GM23338 (cell line): ENCODE data around the gene ATP8A2. TPM values are rescaled to one million over a fixed set of nuclear protein-coding genes. Genes with fewer than 3 reads are reported as not detected.

Source experiments
- ATAC-seq: fragments of 200-7000 bp; cut with Tn5 transposase; 3 replicates; pipeline ENCODE4 v1.9.1; 2020
- DNase-seq: peaks from one replicate; pipeline ENCODE4 v3.0.0-alpha.2; 2015; ENCODE audit warnings: low spot score
- H2AFZ ChIP-seq: fragments of 200-600 bp; sonication (generic); 2 replicates; pipeline ENCODE4 v1.8.0; 2016; ENCODE audit warnings: antibody characterized with exemption, mild to moderate bottlenecking, moderate library complexity
- H3F3A ChIP-seq: fragments of 200-600 bp; sonication (generic); replicated peaks from 2 replicates; pipeline ENCODE4 v1.8.0; 2017; ENCODE audit warnings: antibody characterized with exemption, mixed run types, low read depth
- H3K27ac ChIP-seq: fragments of 200-600 bp; sonication (generic); 2 replicates; pipeline ENCODE4 v1.6.1; 2016; ENCODE audit warnings: low read depth
- H3K27me3 ChIP-seq: fragments of 200-600 bp; sonication (generic); 2 replicates; pipeline ENCODE4 v1.8.0; 2016; ENCODE audit warnings: mild to moderate bottlenecking, mixed run types, moderate library complexity; ENCODE audit not compliant: insufficient read depth
- H3K36me3 ChIP-seq: fragments of 200-600 bp; sonication (generic); 2 replicates; pipeline ENCODE4 v1.8.0; 2016; ENCODE audit warnings: mild to moderate bottlenecking; ENCODE audit not compliant: insufficient read depth
- H3K4me1 ChIP-seq: fragments of 200-600 bp; sonication (generic); 2 replicates; pipeline ENCODE4 v1.8.0; 2016; ENCODE audit warnings: mild to moderate bottlenecking, moderate library complexity; ENCODE audit not compliant: insufficient read depth
- H3K4me2 ChIP-seq: fragments of 200-600 bp; sonication (generic); 2 replicates; pipeline ENCODE4 v1.7.1; 2017; ENCODE audit warnings: mixed run types
- H3K4me3 ChIP-seq: fragments of 200-600 bp; sonication (generic); 2 replicates; pipeline ENCODE4 v1.6.1; 2016; ENCODE audit warnings: mixed run types
- H3K79me2 ChIP-seq: fragments of 200-600 bp; sonication (generic); replicated peaks from 2 replicates; pipeline ENCODE4 v1.8.0; 2017; ENCODE audit warnings: mild to moderate bottlenecking; ENCODE audit not compliant: insufficient read depth
- H3K9me2 ChIP-seq: fragments of 200-600 bp; sonication (generic); 2 replicates; pipeline ENCODE4 v1.8.0; 2017; ENCODE audit not compliant: insufficient read depth
- H4K20me1 ChIP-seq: fragments of 200-600 bp; sonication (generic); replicated peaks from 2 replicates; pipeline ENCODE4 v1.8.0; 2017; ENCODE audit warnings: mild to moderate bottlenecking; ENCODE audit not compliant: insufficient read depth
- H3K27ac Mint-ChIP-seq: 2 replicates; pipeline ENCODE4 v1.8.0; 2020; ENCODE audit warnings: inconsistent platforms, mild to moderate bottlenecking, moderate library complexity, mixed read lengths
- H3K27me3 Mint-ChIP-seq: 3 replicates; pipeline ENCODE4 v1.8.0; 2022; ENCODE audit warnings: low read depth, mild to moderate bottlenecking, moderate library complexity, mixed read lengths, inconsistent platforms; ENCODE audit not compliant: insufficient read depth, poor library complexity
- H3K36me3 Mint-ChIP-seq: 3 replicates; pipeline ENCODE4 v1.8.0; 2021; ENCODE audit warnings: low read depth, mild to moderate bottlenecking, inconsistent platforms, moderate library complexity, mixed read lengths
- H3K4me1 Mint-ChIP-seq: 3 replicates; pipeline ENCODE4 v1.8.0; 2020; ENCODE audit warnings: mild to moderate bottlenecking, inconsistent platforms, mixed read lengths
- H3K4me3 Mint-ChIP-seq: 3 replicates; pipeline ENCODE4 v1.8.0; 2021; ENCODE audit warnings: moderate library complexity, mild to moderate bottlenecking, inconsistent platforms, mixed read lengths
- H3K9me3 Mint-ChIP-seq: 3 replicates; pipeline ENCODE4 v1.8.0; 2020; ENCODE audit warnings: moderate library complexity, mild to moderate bottlenecking, inconsistent platforms, mixed read lengths
- CREB1 ChIP-seq: fragments of 250-450 bp; sonication (Bioruptor Pico); IDR thresholded peaks from 2 replicates; pipeline ENCODE4 v1.5.0; 2020; ENCODE audit warnings: low read depth, mild to moderate bottlenecking, moderate library complexity
- CTCF ChIP-seq, 2 experiments: fragments of 200-600 bp in 1 of 2; sonication (generic) in 1 of 2; conservative IDR thresholded peaks; 2 replicates each; pipeline versions ENCODE4 v1.5.1 to v1.6.1; 2016 to 2017; ENCODE audit warnings: antibody characterized with exemption in 2 of 2, low read depth in 2 of 2, mild to moderate bottlenecking in 2 of 2, moderate library complexity in 1 of 2
- EZH2 ChIP-seq: fragments of 200-600 bp; sonication (generic); IDR thresholded peaks from one replicate; pipeline ENCODE4 v1.8.0; 2017; ENCODE audit warnings: antibody characterized with exemption, mild to moderate bottlenecking, low read depth; ENCODE audit not compliant: unreplicated experiment
- EZH2phosphoT487 ChIP-seq: fragments of 200-600 bp; sonication (generic); IDR thresholded peaks from one replicate; pipeline ENCODE4 v1.8.1; 2018; ENCODE audit warnings: antibody characterized with exemption; ENCODE audit not compliant: unreplicated experiment
- JUNB ChIP-seq: IDR thresholded peaks from one replicate; pipeline ENCODE4 v1.6.1; 2016; ENCODE audit warnings: antibody characterized with exemption; ENCODE audit not compliant: unreplicated experiment
- NANOG ChIP-seq: IDR thresholded peaks from 2 replicates; pipeline ENCODE4 v1.6.1; 2016; ENCODE audit warnings: antibody characterized with exemption, borderline replicate concordance
- POLR2AphosphoS5 ChIP-seq: IDR thresholded peaks from 2 replicates; pipeline ENCODE4 v1.6.1; 2016; ENCODE audit warnings: antibody characterized with exemption, low read depth
- STAT1 ChIP-seq: IDR thresholded peaks from one replicate; pipeline ENCODE4 v1.6.1; 2016; ENCODE audit warnings: antibody characterized with exemption; ENCODE audit not compliant: unreplicated experiment
- ZNF114 ChIP-seq: fragments of 250-450 bp; sonication (Bioruptor Pico); IDR thresholded peaks from 2 replicates; pipeline ENCODE4 v1.5.0; 2020; ENCODE audit warnings: mild to moderate bottlenecking, moderate library complexity
- ZNF331 ChIP-seq: fragments of 250-450 bp; sonication (Bioruptor Pico); IDR thresholded peaks from 2 replicates; pipeline ENCODE4 v1.5.0; 2020; ENCODE audit warnings: low read depth, mild to moderate bottlenecking, moderate library complexity
- polyA plus RNA-seq: library from polyadenylated mRNA; unstranded; fragments of >200 nt; fragmentation: Nextera tagmentation; extraction: Ambion mirVana; gene quantifications from 2 replicates; pipeline ENCODE4 v1.2.1, GENCODE V29; 2016
- total RNA-seq: library from RNA; depleted of rRNA; stranded (reverse); fragments of >200 nt; shearing (Covaris generic); gene quantifications from 2 replicates; pipeline ENCODE4 v1.2.3, GENCODE V29; 2014
- TF ChIP-seq, protein P1 (sequence below): IDR thresholded peaks from one replicate; pipeline ENCODE4 v1.6.1; 2018; ENCODE audit warnings: antibody characterized with exemption; ENCODE audit not compliant: unreplicated experiment
- TF ChIP-seq, protein P2 (sequence below): IDR thresholded peaks from 2 replicates; pipeline ENCODE4 v1.6.1; 2016; ENCODE audit warnings: antibody characterized with exemption
- TF ChIP-seq, protein P3 (sequence below): fragments of 250-450 bp; sonication (Bioruptor Pico); IDR thresholded peaks from 2 replicates; pipeline ENCODE4 v1.5.0; 2020; ENCODE audit warnings: mild to moderate bottlenecking, moderate library complexity

The ATP8A2 gene
- total and polyA plus RNA-seq, 2 experiments from 2014 or later, result 5.7 to 8.8 TPM

DNA sequence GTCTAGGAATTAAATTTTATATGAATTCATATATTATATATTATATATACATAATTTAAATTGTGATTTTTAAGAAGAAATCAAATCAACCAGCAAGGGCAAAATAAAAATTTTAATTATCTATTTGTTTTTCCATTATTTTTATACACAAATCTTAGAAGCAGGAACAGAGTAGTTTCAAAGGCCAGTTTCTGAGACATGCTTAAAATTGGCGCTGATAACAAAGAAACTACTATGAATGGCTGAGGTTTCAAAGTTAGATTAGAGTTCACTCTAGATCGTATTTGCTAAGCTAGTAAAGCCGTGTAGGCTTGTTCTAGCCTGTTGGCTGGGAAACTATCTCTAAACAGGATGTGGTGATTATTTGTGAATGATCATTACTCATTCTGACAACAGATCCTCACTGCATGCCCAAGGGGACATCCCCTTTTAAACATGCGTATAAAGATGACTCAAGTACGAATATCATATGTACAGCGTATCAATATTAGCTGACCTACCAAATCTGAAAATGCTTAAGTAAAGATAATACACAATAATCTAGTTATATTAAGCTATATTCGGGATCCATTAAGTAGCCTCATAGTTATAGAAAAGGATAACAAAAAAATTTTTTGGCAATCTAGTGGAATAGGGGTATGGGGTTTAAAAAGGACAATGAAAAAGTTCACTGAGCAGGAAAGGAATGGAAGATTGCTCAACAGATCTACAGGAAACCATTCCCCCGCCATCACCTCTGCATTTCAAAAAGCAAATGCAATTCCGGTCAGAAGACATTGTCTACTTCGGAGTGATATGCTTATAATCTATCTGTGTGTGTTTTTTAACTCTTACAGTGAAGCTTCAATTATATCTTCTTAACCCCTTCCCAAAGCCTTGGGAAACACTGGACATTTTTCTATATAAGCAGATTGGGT lies 529.9 kb downstream of the ATP8A2 start:
- Histone ChIP-seq H3K4me3 (no peak overlapping the region), H2AFZ (no peak overlapping the region), H3K27ac (no peak overlapping the region), H4K20me1 (no peaks in the 10 kb centered on the region), H3K36me3 (peaks cover 12% of the 10 kb centered on the region; the same call in 1 of the 2 replicates), H3F3A (no peaks in the 10 kb centered on the region), H3K4me1 (peaks cover 34% of the 10 kb centered on the region), H3K79me2 (no peaks in the 10 kb centered on the region), H3K9me2 (peaks cover 10% of the 10 kb centered on the region), H3K27me3 (no peaks in the 10 kb centered on the region), H3K4me2 (no peak overlapping the region)
- Mint-ChIP-seq H3K9me3 (peaks cover 45% of the 10 kb centered on the region), H3K27me3 (peaks cover 5% of the 10 kb centered on the region), H3K4me1 (peaks cover 10% of the 10 kb centered on the region; the same call in 2 of the 3 replicates), H3K36me3 (peaks cover 40% of the 10 kb centered on the region), H3K4me3 (no peak overlapping the region), H3K27ac (no peak overlapping the region)
- ATAC-seq (no peak), DNase-seq (no peak)
- TF ChIP-seq EZH2phosphoT487 (no peak), POLR2AphosphoS5 (no peak), STAT1 (no peak), NANOG (no peak), ZNF114 (CRISPR knock-in tag) (no peak), JUNB (no peak), ZNF331 (CRISPR knock-in tag) (no peak), EZH2 (no peak), CREB1 (CRISPR knock-in tag) (no peak), CTCF (conservative IDR thresholded peaks at IDR 0.05; ENCODE audit: low read depth in 2 of 2) (no peak)
- TF ChIP-seq, protein P1, sequence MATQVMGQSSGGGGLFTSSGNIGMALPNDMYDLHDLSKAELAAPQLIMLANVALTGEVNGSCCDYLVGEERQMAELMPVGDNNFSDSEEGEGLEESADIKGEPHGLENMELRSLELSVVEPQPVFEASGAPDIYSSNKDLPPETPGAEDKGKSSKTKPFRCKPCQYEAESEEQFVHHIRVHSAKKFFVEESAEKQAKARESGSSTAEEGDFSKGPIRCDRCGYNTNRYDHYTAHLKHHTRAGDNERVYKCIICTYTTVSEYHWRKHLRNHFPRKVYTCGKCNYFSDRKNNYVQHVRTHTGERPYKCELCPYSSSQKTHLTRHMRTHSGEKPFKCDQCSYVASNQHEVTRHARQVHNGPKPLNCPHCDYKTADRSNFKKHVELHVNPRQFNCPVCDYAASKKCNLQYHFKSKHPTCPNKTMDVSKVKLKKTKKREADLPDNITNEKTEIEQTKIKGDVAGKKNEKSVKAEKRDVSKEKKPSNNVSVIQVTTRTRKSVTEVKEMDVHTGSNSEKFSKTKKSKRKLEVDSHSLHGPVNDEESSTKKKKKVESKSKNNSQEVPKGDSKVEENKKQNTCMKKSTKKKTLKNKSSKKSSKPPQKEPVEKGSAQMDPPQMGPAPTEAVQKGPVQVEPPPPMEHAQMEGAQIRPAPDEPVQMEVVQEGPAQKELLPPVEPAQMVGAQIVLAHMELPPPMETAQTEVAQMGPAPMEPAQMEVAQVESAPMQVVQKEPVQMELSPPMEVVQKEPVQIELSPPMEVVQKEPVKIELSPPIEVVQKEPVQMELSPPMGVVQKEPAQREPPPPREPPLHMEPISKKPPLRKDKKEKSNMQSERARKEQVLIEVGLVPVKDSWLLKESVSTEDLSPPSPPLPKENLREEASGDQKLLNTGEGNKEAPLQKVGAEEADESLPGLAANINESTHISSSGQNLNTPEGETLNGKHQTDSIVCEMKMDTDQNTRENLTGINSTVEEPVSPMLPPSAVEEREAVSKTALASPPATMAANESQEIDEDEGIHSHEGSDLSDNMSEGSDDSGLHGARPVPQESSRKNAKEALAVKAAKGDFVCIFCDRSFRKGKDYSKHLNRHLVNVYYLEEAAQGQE, result no peak
- TF ChIP-seq, protein P2, sequence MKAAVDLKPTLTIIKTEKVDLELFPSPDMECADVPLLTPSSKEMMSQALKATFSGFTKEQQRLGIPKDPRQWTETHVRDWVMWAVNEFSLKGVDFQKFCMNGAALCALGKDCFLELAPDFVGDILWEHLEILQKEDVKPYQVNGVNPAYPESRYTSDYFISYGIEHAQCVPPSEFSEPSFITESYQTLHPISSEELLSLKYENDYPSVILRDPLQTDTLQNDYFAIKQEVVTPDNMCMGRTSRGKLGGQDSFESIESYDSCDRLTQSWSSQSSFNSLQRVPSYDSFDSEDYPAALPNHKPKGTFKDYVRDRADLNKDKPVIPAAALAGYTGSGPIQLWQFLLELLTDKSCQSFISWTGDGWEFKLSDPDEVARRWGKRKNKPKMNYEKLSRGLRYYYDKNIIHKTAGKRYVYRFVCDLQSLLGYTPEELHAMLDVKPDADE, result no peak
- TF ChIP-seq, protein P3, sequence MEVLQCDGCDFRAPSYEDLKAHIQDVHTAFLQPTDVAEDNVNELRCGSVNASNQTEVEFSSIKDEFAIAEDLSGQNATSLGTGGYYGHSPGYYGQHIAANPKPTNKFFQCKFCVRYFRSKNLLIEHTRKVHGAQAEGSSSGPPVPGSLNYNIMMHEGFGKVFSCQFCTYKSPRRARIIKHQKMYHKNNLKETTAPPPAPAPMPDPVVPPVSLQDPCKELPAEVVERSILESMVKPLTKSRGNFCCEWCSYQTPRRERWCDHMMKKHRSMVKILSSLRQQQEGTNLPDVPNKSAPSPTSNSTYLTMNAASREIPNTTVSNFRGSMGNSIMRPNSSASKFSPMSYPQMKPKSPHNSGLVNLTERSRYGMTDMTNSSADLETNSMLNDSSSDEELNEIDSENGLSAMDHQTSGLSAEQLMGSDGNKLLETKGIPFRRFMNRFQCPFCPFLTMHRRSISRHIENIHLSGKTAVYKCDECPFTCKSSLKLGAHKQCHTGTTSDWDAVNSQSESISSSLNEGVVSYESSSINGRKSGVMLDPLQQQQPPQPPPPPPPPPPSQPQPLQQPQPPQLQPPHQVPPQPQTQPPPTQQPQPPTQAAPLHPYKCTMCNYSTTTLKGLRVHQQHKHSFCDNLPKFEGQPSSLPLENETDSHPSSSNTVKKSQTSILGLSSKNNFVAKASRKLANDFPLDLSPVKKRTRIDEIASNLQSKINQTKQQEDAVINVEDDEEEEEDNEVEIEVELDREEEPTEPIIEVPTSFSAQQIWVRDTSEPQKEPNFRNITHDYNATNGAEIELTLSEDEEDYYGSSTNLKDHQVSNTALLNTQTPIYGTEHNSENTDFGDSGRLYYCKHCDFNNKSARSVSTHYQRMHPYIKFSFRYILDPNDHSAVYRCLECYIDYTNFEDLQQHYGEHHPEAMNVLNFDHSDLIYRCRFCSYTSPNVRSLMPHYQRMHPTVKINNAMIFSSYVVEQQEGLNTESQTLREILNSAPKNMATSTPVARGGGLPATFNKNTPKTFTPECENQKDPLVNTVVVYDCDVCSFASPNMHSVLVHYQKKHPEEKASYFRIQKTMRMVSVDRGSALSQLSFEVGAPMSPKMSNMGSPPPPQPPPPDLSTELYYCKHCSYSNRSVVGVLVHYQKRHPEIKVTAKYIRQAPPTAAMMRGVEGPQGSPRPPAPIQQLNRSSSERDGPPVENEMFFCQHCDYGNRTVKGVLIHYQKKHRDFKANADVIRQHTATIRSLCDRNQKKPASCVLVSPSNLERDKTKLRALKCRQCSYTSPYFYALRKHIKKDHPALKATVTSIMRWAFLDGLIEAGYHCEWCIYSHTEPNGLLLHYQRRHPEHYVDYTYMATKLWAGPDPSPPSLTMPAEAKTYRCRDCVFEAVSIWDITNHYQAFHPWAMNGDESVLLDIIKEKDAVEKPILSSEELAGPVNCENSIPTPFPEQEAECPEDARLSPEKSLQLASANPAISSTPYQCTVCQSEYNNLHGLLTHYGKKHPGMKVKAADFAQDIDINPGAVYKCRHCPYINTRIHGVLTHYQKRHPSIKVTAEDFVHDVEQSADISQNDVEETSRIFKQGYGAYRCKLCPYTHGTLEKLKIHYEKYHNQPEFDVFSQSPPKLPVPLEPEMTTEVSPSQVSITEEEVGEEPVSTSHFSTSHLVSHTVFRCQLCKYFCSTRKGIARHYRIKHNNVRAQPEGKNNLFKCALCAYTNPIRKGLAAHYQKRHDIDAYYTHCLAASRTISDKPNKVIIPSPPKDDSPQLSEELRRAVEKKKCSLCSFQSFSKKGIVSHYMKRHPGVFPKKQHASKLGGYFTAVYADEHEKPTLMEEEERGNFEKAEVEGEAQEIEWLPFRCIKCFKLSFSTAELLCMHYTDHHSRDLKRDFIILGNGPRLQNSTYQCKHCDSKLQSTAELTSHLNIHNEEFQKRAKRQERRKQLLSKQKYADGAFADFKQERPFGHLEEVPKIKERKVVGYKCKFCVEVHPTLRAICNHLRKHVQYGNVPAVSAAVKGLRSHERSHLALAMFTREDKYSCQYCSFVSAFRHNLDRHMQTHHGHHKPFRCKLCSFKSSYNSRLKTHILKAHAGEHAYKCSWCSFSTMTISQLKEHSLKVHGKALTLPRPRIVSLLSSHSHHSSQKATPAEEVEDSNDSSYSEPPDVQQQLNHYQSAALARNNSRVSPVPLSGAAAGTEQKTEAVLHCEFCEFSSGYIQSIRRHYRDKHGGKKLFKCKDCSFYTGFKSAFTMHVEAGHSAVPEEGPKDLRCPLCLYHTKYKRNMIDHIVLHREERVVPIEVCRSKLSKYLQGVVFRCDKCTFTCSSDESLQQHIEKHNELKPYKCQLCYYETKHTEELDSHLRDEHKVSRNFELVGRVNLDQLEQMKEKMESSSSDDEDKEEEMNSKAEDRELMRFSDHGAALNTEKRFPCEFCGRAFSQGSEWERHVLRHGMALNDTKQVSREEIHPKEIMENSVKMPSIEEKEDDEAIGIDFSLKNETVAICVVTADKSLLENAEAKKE (CRISPR knock-in tag), result no peak
